OCI-LY1 (cell line): ENCODE measurements around the gene ING3.

ENCODE experiments used
- H2AFZ ChIP-seq: fragments of 200-600 bp; sonication (generic), shearing (Covaris generic); 2 replicates; pipeline ENCODE4 v1.6.0; 2014; ENCODE audit warnings: antibody characterized with exemption, mild to moderate bottlenecking, low read length
- H3F3A ChIP-seq: fragments of 200-600 bp; sonication (generic), shearing (Covaris generic); 2 replicates; pipeline ENCODE4 v1.6.0; 2014; ENCODE audit warnings: mild to moderate bottlenecking, antibody characterized with exemption, low read length, moderate library complexity; ENCODE audit not compliant: insufficient read depth
- H3K27ac ChIP-seq: fragments of 200-600 bp; sonication (generic); 2 replicates; pipeline ENCODE4 v1.5.1; 2014; ENCODE audit warnings: low read length, mixed run types, mild to moderate bottlenecking, low read depth; ENCODE audit not compliant: poor library complexity, severe bottlenecking
- H3K27me3 ChIP-seq: fragments of 200-600 bp; sonication (generic); 2 replicates; pipeline ENCODE4 v1.6.0; 2014; ENCODE audit warnings: antibody characterized with exemption, mild to moderate bottlenecking, low read length, moderate library complexity; ENCODE audit not compliant: insufficient read depth
- H3K36me3 ChIP-seq: fragments of 200-600 bp; sonication (generic); 2 replicates; pipeline ENCODE4 v1.6.1; 2014; ENCODE audit warnings: mild to moderate bottlenecking, antibody characterized with exemption, low read length, moderate library complexity, mixed read lengths; ENCODE audit not compliant: insufficient read depth
- H3K4me1 ChIP-seq: fragments of 200-600 bp; sonication (generic); 2 replicates; pipeline ENCODE4 v1.5.1; 2014; ENCODE audit warnings: mild to moderate bottlenecking, low read length, moderate library complexity; ENCODE audit not compliant: insufficient read depth, severe bottlenecking
- H3K4me2 ChIP-seq: fragments of 200-600 bp; sonication (generic), shearing (Covaris generic); 2 replicates; pipeline ENCODE4 v1.6.1; 2014; ENCODE audit warnings: low read length
- H3K4me3 ChIP-seq: fragments of 200-600 bp; sonication (generic); 2 replicates; pipeline ENCODE4 v1.5.1; 2014; ENCODE audit warnings: low read length, low read depth, mild to moderate bottlenecking, mixed read lengths; ENCODE audit not compliant: poor library complexity, severe bottlenecking
- H3K79me2 ChIP-seq: fragments of 200-600 bp; shearing (Covaris generic); 2 replicates; pipeline ENCODE4 v1.6.1; 2016; ENCODE audit warnings: mixed run types, low read length, mixed read lengths; ENCODE audit not compliant: insufficient read depth
- H3K9ac ChIP-seq: fragments of 200-600 bp; sonication (generic), shearing (Covaris generic); 2 replicates; pipeline ENCODE4 v1.6.1; 2014; ENCODE audit warnings: mild to moderate bottlenecking, low read length, mixed read lengths
- H3K9me2 ChIP-seq: fragments of 200-600 bp; sonication (generic), shearing (Covaris generic); 2 replicates; pipeline ENCODE4 v1.6.1; 2014; ENCODE audit warnings: low read depth, mild to moderate bottlenecking, low read length, mixed read lengths
- H3K9me3 ChIP-seq: fragments of 200-600 bp; shearing (Covaris generic); 2 replicates; pipeline ENCODE4 v1.6.1; 2014; ENCODE audit warnings: low read length, mixed read lengths
- H4K20me1 ChIP-seq: fragments of 200-600 bp; sonication (generic), shearing (Covaris generic); 2 replicates; pipeline ENCODE4 v1.6.0; 2016; ENCODE audit warnings: mild to moderate bottlenecking, low read length; ENCODE audit not compliant: insufficient read depth
- CTCF ChIP-seq: fragments of 200-600 bp; sonication (generic), shearing (Covaris generic); IDR thresholded peaks from 2 replicates; pipeline ENCODE4 v1.5.1; 2017; ENCODE audit warnings: mild to moderate bottlenecking, antibody characterized with exemption, low read length, moderate library complexity, mixed read lengths
- EZH2 ChIP-seq: fragments of 200-600 bp; sonication (generic), shearing (Covaris generic); IDR thresholded peaks from 2 replicates; pipeline ENCODE4 v1.8.0; 2017; ENCODE audit warnings: borderline replicate concordance, mixed run types, mild to moderate bottlenecking, antibody characterized with exemption, low read length, moderate library complexity, mixed read lengths

The ING3 gene

GRCh38 chr7:120984406-120984805 is 33.8 kb downstream of the ING3 start:
- H3K9me3 ChIP-seq = no peaks in the 10 kb centered on the region
- no peak overlapping the region for H3K9ac ChIP-seq
- no peak overlapping the region for H3K4me3 ChIP-seq
- no peaks in the 10 kb centered on the region for H3K79me2 ChIP-seq
- H3K36me3 ChIP-seq = no peaks in the 10 kb centered on the region
- no peak overlapping the region for H3K27ac ChIP-seq
- H2AFZ ChIP-seq = no peak overlapping the region
- H4K20me1 ChIP-seq = no peaks in the 10 kb centered on the region
- H3K4me2 ChIP-seq = no peak overlapping the region
- peaks cover 18% of the 10 kb centered on the region for H3K4me1 ChIP-seq
- TF ChIP-seq CTCF (no peak), EZH2 (no peak)
- H3F3A ChIP-seq = no peaks in the 10 kb centered on the region
- H3K9me2 ChIP-seq = no peaks in the 10 kb centered on the region
- H3K27me3 ChIP-seq = no peaks in the 10 kb centered on the region

GRCh38 chr7:120985130-120985758 is 34.7 kb downstream of the ING3 start:
- Histone ChIP-seq H3K4me3 (no peak overlapping the region), H3K36me3 (no peaks in the 10 kb centered on the region), H3F3A (no peaks in the 10 kb centered on the region), H2AFZ (no peak overlapping the region), H3K27me3 (no peaks in the 10 kb centered on the region), H4K20me1 (no peaks in the 10 kb centered on the region), H3K79me2 (no peaks in the 10 kb centered on the region), H3K9me3 (no peaks in the 10 kb centered on the region), H3K9ac (no peak overlapping the region), H3K9me2 (no peaks in the 10 kb centered on the region), H3K4me1 (peaks cover 22% of the 10 kb centered on the region), H3K27ac (no peak overlapping the region), H3K4me2 (no peak overlapping the region)
- TF ChIP-seq EZH2 (no peak), CTCF (no peak)

- Histone ChIP-seq H3K27ac (no peak overlapping the region), H3K36me3 (no peaks in the 10 kb centered on the region), H3K27me3 (no peaks in the 10 kb centered on the region), H3K9ac (no peak overlapping the region), H3K4me2 (no peak overlapping the region), H3F3A (no peaks in the 10 kb centered on the region), H3K79me2 (no peaks in the 10 kb centered on the region), H3K4me1 (peaks cover 22% of the 10 kb centered on the region), H2AFZ (no peak overlapping the region), H4K20me1 (no peaks in the 10 kb centered on the region), H3K4me3 (no peak overlapping the region), H3K9me2 (no peaks in the 10 kb centered on the region), H3K9me3 (no peaks in the 10 kb centered on the region)
- TF ChIP-seq EZH2 (no peak), CTCF (no peak)
Observed at GRCh38 chr7:120985839-120986238, 35.3 kb downstream of the ING3 start.
